HG03108 (cell line): ENCODE results near the gene OOSP2.

Experiments
- ATAC-seq: cut with Tn5 transposase; IDR thresholded peaks from one replicate; pipeline ENCODE4 v1.9.1; 2021; ENCODE audit warnings: moderate library complexity; ENCODE audit not compliant: unreplicated experiment

Gene OOSP2

GRCh38 chr11:60077981-60078380 is 37.8 kb downstream of the OOSP2 start:
- ATAC-seq, result no peak

- ATAC-seq, result no peak
Observed at GRCh38 chr11:60078745-60079144, 38.5 kb downstream of the OOSP2 start.

- no peak for ATAC-seq
Observed at GRCh38 chr11:60080535-60080934, 40.3 kb downstream of the OOSP2 start.

GRCh38 chr11:60084631-60085273 is 44.5 kb downstream of the OOSP2 start:
- ATAC-seq, result no peak

DNA sequence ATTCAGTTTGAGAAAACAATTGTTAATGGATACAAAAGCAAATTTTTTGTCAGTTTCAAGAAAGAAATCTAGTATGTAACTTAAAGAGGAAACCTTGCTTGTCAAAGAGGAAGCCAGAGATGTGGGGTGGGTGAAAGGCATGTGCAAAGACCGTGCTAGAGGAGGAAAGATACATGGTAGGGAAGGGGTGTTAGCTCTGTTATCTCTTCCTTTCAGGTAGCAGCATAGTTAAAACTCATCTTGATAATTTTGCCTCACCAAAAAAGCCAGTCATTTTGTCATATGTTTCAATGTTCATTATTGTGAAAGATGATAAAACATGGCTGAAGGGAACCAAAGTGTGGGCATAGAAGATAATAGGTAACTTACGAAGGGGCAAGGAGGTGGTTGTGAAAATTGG is 45.7 kb downstream of the OOSP2 start:
- no peak for ATAC-seq

DNA sequence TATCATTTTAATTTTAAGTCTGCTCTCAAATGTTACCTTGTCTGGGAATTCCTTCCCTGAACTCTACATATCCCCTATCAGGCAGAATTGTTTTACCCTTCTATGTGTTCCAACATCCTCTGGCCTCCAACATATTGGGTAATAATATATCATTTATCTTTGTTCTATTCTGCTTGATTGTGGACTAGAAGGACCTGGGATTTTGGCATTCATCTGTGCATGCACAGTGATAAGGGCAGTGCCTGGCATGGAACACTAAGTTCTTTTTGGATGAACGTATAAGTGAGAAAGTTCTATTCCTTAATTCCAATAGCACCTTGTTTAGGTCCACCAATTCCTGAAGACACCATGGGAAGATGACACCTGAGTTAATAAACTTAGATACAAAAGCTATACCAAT is 47.0 kb downstream of the OOSP2 start:
- ATAC-seq, result no peak

- ATAC-seq, result no peak
Observed at GRCh38 chr11:60088364-60088763, 48.2 kb downstream of the OOSP2 start, which contains the start of gene MS4A2. TSS of gene MS4A2 (plus strand) at chr11:60088664. CDS start at chr11:60088766, 102 bp downstream.

DNA sequence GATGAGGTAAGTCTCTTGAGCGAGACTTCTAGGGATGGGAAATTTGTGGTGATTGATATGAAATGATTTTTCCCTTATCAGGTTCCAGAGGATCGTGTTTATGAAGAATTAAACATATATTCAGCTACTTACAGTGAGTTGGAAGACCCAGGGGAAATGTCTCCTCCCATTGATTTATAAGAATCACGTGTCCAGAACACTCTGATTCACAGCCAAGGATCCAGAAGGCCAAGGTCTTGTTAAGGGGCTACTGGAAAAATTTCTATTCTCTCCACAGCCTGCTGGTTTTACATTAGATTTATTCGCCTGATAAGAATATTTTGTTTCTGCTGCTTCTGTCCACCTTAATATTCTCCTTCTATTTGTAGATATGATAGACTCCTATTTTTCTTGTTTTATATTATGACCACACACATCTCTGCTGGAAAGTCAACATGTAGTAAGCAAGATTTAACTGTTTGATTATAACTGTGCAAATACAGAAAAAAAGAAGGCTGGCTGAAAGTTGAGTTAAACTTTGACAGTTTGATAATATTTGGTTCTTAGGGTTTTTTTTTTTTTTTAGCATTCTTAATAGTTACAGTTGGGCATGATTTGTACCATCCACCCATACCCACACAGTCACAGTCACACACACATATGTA is 55.4 kb downstream of the OOSP2 start:
- no peak for ATAC-seq

DNA sequence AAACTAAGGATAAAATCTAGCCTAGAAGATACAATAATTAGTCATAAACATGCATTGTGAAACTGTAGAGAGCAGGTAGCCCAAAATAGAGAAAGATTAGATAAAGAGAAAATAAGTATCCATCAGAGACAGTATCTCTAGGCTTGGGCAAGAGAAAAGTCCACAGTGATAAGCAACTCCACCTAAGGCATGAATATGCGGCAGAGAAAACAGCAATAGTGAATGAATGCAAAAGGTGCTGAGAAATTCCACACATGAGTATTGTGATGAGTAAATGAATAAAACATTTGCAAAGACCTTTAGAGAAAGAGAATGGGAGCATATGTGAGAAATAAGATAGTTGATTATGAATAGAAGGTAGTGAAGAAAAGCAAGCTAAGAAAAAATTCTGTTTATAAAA is 57.0 kb downstream of the OOSP2 start:
- ATAC-seq, result no peak
